K562 (cell line): ENCODE data around the gene ACSS1. TPM values are rescaled to one million over a fixed set of nuclear protein-coding genes. Genes with fewer than 3 reads are reported as not detected.

Source experiments
- ATAC-seq: fragments of 200-7000 bp; cut with Tn5 transposase; 3 replicates; pipeline ENCODE4 v1.9.1; 2020; ENCODE audit warnings: moderate library complexity
- BruUV-seq: library from RNA; stranded (reverse); fragments of 400-500 nt; replicated peaks from 2 replicates; lab custom pipeline; 2021; lab: Mats Ljungman, UMichigan
- CTCF ChIA-PET: fragments of 300-600 bp; formaldehyde crosslinking; extraction: SDS; loops from one replicate; lab custom pipeline; 2021; ENCODE audit warnings: low intra/inter-chr PET ratio; lab: Yijun Ruan, JAX
- POLR2A ChIA-PET: fragments of 300-600, 350-650 bp; sonication (Branson Sonifier 250); formaldehyde crosslinking; extraction: SDS; loops from one replicate; lab custom pipeline; 2021; ENCODE audit warnings: antibody characterized with exemption, inconsistent platforms; lab: Yijun Ruan, JAX
- DNase-seq, 4 experiments: peaks; one replicate each; pipeline versions ENCODE4 v3.0.0 to v3.0.0-alpha.2; 2011 to 2018; ENCODE audit warnings: low spot score in 3 of 4, mixed read lengths in 3 of 4; ENCODE audit errors: extremely low read depth in 1 of 4
- FAIRE-seq: peaks from 2 replicates; lab custom pipeline; 2011; peaks lifted over from hg19 to GRCh38; lab: Jason Lieb, UNC
- H2AFZ ChIP-seq: 2 replicates; pipeline ENCODE4 v1.6.0; 2011; ENCODE audit warnings: low read depth, low read length, control low read depth, inconsistent platforms
- H3K27ac ChIP-seq: fragments of 200-600 bp; 3 replicates; pipeline ENCODE4 v1.8.0; 2011; ENCODE audit warnings: low read depth, mild to moderate bottlenecking, control low read depth, inconsistent platforms, low read length, moderate library complexity, mixed read lengths; ENCODE audit errors: extremely low read depth
- H3K27me3 ChIP-seq, 2 experiments: fragments of 300-600 bp in 1 of 2; 2 replicates in 1 of 2; 3 replicates in 1 of 2; pipeline versions ENCODE4 v1.6.0 to v1.8.0; 2011; ENCODE audit warnings: inconsistent platforms in 2 of 2, low read length in 2 of 2, mild to moderate bottlenecking in 1 of 2, mixed read lengths in 1 of 2, moderate library complexity in 1 of 2; ENCODE audit not compliant: control insufficient read depth in 2 of 2, insufficient read depth in 2 of 2
- H3K36me3 ChIP-seq: fragments of 300-600 bp; 3 replicates; pipeline ENCODE4 v1.8.0; 2011; ENCODE audit warnings: mild to moderate bottlenecking, low read length, inconsistent platforms; ENCODE audit not compliant: control insufficient read depth, insufficient read depth
- H3K4me1 ChIP-seq, 2 experiments: fragments of 200-600 bp in 1 of 2; replicated peaks in 1 of 2; 2 replicates in 1 of 2; 3 replicates in 1 of 2; pipeline versions ENCODE4 v1.5.1 to v1.8.0; 2011; ENCODE audit warnings: inconsistent platforms in 2 of 2, low read length in 2 of 2, mild to moderate bottlenecking in 1 of 2, mixed read lengths in 1 of 2, moderate library complexity in 1 of 2; ENCODE audit not compliant: control insufficient read depth in 2 of 2, insufficient read depth in 2 of 2
- H3K4me2 ChIP-seq: 2 replicates; pipeline ENCODE4 v1.6.1; 2011; ENCODE audit warnings: low read length, control low read depth, inconsistent platforms, mixed read lengths; ENCODE audit not compliant: insufficient read depth
- H3K4me3 ChIP-seq: fragments of 200-600 bp; sonication (generic), shearing (Covaris generic); 2 replicates; pipeline ENCODE4 v1.5.1; 2016; ENCODE audit warnings: control low read depth, inconsistent platforms
- H3K79me2 ChIP-seq: fragments of 200-600 bp; 3 replicates; pipeline ENCODE4 v1.8.0; 2011; ENCODE audit warnings: low read length, inconsistent platforms; ENCODE audit not compliant: control insufficient read depth, insufficient read depth
- H3K9ac ChIP-seq, 2 experiments: 2 replicates each; pipeline versions ENCODE4 v1.6.0 to v1.6.1; 2011; ENCODE audit warnings: low read depth in 2 of 2, low read length in 2 of 2, control low read depth in 1 of 2, inconsistent platforms in 1 of 2, mild to moderate bottlenecking in 1 of 2, mixed read lengths in 1 of 2; ENCODE audit not compliant: insufficient read depth in 1 of 2
- H3K9me1 ChIP-seq: one replicate; pipeline ENCODE4 v1.6.0; 2011; ENCODE audit warnings: inconsistent platforms, mild to moderate bottlenecking, low read length, moderate library complexity; ENCODE audit not compliant: control insufficient read depth, insufficient read depth
- H3K9me3 ChIP-seq: replicated peaks from 2 replicates; pipeline ENCODE4 v1.5.1; 2011; ENCODE audit warnings: low read depth, low read length, inconsistent platforms; ENCODE audit not compliant: control insufficient read depth, insufficient read depth
- H4K20me1 ChIP-seq: replicated peaks from 2 replicates; pipeline ENCODE4 v1.6.1; 2011; ENCODE audit warnings: low read length, inconsistent platforms, mixed read lengths; ENCODE audit not compliant: control insufficient read depth, insufficient read depth
- CREB5 ChIP-seq: fragments of 250-450 bp; sonication (Bioruptor Pico); IDR thresholded peaks from 2 replicates; pipeline ENCODE4 v1.5.0; 2020; ENCODE audit warnings: mild to moderate bottlenecking
- ELK1 ChIP-seq: sonication (generic); formaldehyde crosslinking; IDR thresholded peaks from 2 replicates; pipeline ENCODE4 v1.8.1; 2022; ENCODE audit warnings: missing genetic modification reagents
- HOMEZ ChIP-seq: fragments of 250-450 bp; sonication (Bioruptor Pico); IDR thresholded peaks from 2 replicates; pipeline ENCODE4 v1.4.0; 2020; ENCODE audit warnings: mild to moderate bottlenecking, moderate library complexity
- MTA1 ChIP-seq: fragments of 450-650 bp; IDR thresholded peaks from 2 replicates; pipeline ENCODE4 v1.6.1; 2017; ENCODE audit warnings: borderline replicate concordance
- NFE2 ChIP-seq: IDR thresholded peaks from 2 replicates; pipeline ENCODE4 v1.6.1; 2014; ENCODE audit warnings: antibody characterized with exemption, low read depth
- PRDM10 ChIP-seq: fragments of 450-650 bp; IDR thresholded peaks from 2 replicates; pipeline ENCODE4 v1.6.1; 2018; ENCODE audit not compliant: partially characterized antibody
- RAD51 ChIP-seq: fragments of 450-650 bp; IDR thresholded peaks from 2 replicates; pipeline ENCODE4 v1.7.1; 2016; ENCODE audit warnings: low read depth, mild to moderate bottlenecking, borderline replicate concordance
- SMC3 ChIP-seq: conservative IDR thresholded peaks from 2 replicates; pipeline ENCODE4 v1.6.1; 2011; ENCODE audit warnings: low read depth, low read length, improper control_type of control experiment; ENCODE audit not compliant: insufficient read depth
- TEAD1 ChIP-seq, 2 experiments: fragments of 450-650 bp in 1 of 2; sonication (generic) in 1 of 2; formaldehyde crosslinking; IDR thresholded peaks; 2 replicates each; pipeline versions ENCODE4 v1.4.0 to v1.8.0; 2020 to 2022; ENCODE audit warnings: mild to moderate bottlenecking in 2 of 2, missing genetic modification reagents in 1 of 2
- ZBTB43 ChIP-seq: sonication (generic); formaldehyde crosslinking; IDR thresholded peaks from 2 replicates; pipeline ENCODE4 v1.8.0; 2023; ENCODE audit warnings: mild to moderate bottlenecking, missing genetic modification reagents
- ZNF263 ChIP-seq: sonication (generic); formaldehyde crosslinking; IDR thresholded peaks from 2 replicates; pipeline ENCODE4 v1.8.0; 2022; ENCODE audit warnings: mild to moderate bottlenecking, missing genetic modification reagents, borderline replicate concordance
- ZNF347 ChIP-seq: fragments of 450-650 bp; formaldehyde crosslinking; IDR thresholded peaks from 2 replicates; pipeline ENCODE4 v1.4.0; 2020; ENCODE audit warnings: low read depth, mild to moderate bottlenecking, moderate library complexity
- WGBS: fragments of 100-300 bp; shearing (Covaris generic); methylation state at CpG from one replicate; pipeline ENCODE4 v1.1.6; 2016; ENCODE audit warnings: low coverage, mixed read lengths; ENCODE audit not compliant: insufficient coverage; ENCODE audit errors: missing lambda C conversion rate; 5-methylcytosine and 5-hydroxymethylcytosine counted together
- in situ Hi-C: fragments of 300-500 bp; cut with MboI; formaldehyde crosslinking; loops from 4 replicates; pipeline ENCODE4 v1.15.0; 2018; ENCODE audit warnings: inconsistent platforms, mixed read lengths
- intact Hi-C: fragments of 100-400 bp; cut with micrococcal nuclease; formaldehyde crosslinking; loops from 2 replicates; pipeline ENCODE4 v1.14.2; 2022
- polyA plus RNA-seq, 8 experiments: library from polyadenylated mRNA; depleted of rRNA in 4 of 8; stranded (reverse) in 5 of 8; unstranded in 3 of 8; fragments of >200 nt; fragmentation: Nextera tagmentation in 2 of 8; fragmentation: Illumina TruSeq in 1 of 8; extraction: Ambion mirVana in 2 of 8; extraction: Trizol in 1 of 8; gene quantifications; 2 replicates each; pipeline versions ENCODE4 v1.2.1 to v1.2.3, GENCODE V29; 2011 to 2014; ENCODE audit warnings: inconsistent platforms in 1 of 8, missing spikeins in 1 of 8
- total RNA-seq, 7 experiments: library from RNA; depleted of rRNA in 6 of 7; stranded (reverse); fragments of >200 nt in 6 of 7; fragmentation: Illumina TruSeq in 2 of 7; extraction: Trizol in 2 of 7; gene quantifications; 2 replicates each; pipeline versions ENCODE4 v1.2.1 to v1.2.3, GENCODE V29; 2011 to 2021; ENCODE audit warnings: low replicate concordance in 1 of 7

ACSS1 gene
- total and polyA plus RNA-seq, 9 of the 15 experiments (the other 6 are each of a cell fraction or from before 2014, with no cell fraction given): 0.07 to 2.1 (median 0.27) TPM; not detected in 3

- H3K27me3 ChIP-seq: peaks cover 3 to 41% of the 10 kb centered on the region in 2 experiments; a peak in 3 of 5 replicates
- no peak for FAIRE-seq
- H3K9ac ChIP-seq: no peak overlapping the region
- intact Hi-C loops (no loop called here), in situ Hi-C loops (no loop called here)
- H3K9me1 ChIP-seq: no peaks in the 10 kb centered on the region
- no peaks in the 10 kb centered on the region for H3K4me1 ChIP-seq
- no peak overlapping the region for H2AFZ ChIP-seq
- ChIA-PET CTCF (no interaction called here), POLR2A (no interaction called here)
- no peaks in the 10 kb centered on the region for H3K79me2 ChIP-seq
- H3K27ac ChIP-seq: no peak overlapping the region
- no peak for ATAC-seq
- no peaks in the 10 kb centered on the region for H3K36me3 ChIP-seq
- BruUV-seq: no TSS peak
- H3K4me3 ChIP-seq: no peak overlapping the region
- H3K9me3 ChIP-seq: no peaks in the 10 kb centered on the region
- H4K20me1 ChIP-seq: no peaks in the 10 kb centered on the region
- 0% methylated on average over 6 of the region's 9 CpGs for WGBS
- no peak overlapping the region for H3K4me2 ChIP-seq
- DNase-seq: no peak
- no peak for TF ChIP-seq PRDM10
- no peak for TF ChIP-seq TEAD1 (CRISPR knock-in tag; IDR thresholded peaks at IDR 0.05)
- no peak for TF ChIP-seq RAD51
- TF ChIP-seq SMC3: no peak
- no peak for TF ChIP-seq MTA1
- no peak for TF ChIP-seq ZNF263 (CRISPR knock-in tag)
- TF ChIP-seq NFE2: no peak
- no peak for TF ChIP-seq HOMEZ
- TF ChIP-seq ELK1 (CRISPR knock-in tag): no peak
- no peak for TF ChIP-seq ZBTB43
- no peak for TF ChIP-seq ZNF347 (CRISPR knock-in tag)
- no peak for TF ChIP-seq CREB5 (CRISPR knock-in tag)
Measured at GRCh38 chr20:25043499-25044260, 14.3 kb downstream of the ACSS1 start.
